Activated CD8-positive, alpha-beta memory T cell treated with anti-CD3 and anti-CD28 coated beads for 48 hours (primary cell): ENCODE measurements around the gene PPDPF.
A peak's percentile ranks its signal among the peaks of the same experiment; 100 is the strongest.
"Not testable (repeated sequence)": the region's sequence is repeated elsewhere in the genome, so short reads cannot be mapped to it uniquely, and the experiment has no call there.

Source experiments
- DNase-seq, 3 experiments: peaks; one replicate each; pipeline ENCODE4 v3.0.0-alpha.2; 2020; ENCODE audit warnings: low read depth in 2 of 3, low spot score in 2 of 3

The PPDPF gene

DNA sequence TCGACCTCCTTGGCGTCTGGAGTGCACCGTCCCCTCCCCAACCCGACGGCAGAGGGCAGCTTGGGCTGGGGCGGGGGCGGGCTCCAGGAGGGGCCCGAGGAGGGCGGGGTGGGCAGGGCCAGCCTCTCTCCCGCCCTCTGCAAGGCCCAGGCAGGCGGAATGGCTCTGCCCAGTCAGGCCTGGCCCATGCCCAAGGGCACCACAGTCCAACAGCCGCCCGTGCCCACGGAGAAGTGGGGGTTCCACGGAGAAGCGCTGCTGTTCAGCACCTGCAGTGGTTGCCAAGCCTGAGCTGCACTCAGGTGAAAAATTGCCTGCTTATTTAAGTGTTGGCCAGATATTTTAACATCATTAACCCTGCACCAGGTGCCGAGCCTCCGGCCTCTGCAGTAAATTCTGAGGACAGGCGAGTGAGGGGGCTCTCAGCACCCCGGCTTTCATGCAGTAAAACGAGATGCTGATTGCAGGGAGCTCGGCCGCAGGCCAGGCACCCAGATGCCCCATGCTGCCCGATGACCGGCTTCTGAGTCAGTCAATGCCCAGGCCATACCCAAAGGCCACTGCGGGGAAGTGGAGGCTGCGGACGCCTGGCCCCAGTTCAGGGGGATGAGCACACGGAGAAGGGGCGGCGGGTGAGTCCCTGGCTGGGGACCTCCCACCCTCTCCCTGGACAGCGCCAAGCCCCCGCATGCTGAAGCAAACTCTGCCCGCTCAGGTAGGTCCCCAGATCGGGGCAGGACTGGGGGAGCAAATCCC is 27.3 kb downstream of the PPDPF start, which contains the start of gene SRMS:
Gene SRMS (minus strand): TSS at position 25 of the 756 bp plus-strand sequence. CDS start 286 bp downstream, outside the sequence.
- no peak for DNase-seq

DNA sequence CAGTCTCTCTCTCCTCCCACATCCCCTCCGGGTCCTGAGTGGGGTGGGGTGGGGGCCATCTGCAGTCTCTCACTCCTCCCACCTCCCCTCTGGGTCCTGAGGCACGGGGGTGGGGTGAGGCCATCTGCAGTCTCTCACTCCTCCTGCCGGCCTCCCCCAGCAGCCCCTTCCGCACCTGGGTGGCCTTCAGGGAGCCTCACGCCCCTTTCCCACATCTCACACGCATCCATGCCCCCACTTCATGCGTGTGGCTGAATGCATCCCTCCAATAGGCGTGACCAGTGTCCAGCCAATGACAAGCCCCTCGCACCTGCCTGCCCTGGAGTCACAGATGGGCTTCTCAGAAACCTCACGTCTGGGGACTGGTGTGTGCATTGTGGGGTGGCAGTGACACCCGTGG is 28.0 kb downstream of the PPDPF start:
- no peak for DNase-seq

DNA sequence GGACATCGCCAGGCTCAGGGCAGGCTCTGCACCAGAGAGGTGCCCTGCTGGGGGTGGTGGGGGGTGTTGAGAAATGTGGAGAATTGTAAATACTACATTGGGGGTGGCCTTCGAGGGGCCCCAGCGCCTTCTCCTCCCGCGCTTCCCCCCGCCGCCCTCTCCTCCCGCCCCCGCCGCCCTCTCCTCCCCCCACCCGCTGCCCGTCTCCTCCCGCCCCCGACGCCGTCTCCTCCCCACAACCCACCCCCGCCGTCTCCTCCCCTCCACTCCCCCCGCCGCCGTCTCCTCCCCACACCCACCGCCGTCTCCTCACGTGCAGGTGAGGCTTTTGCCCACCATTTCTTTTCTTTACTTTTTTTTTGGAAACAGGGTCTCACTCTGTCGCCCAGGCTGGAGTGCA is 28.5 kb downstream of the PPDPF start:
- no peak for DNase-seq

DNA sequence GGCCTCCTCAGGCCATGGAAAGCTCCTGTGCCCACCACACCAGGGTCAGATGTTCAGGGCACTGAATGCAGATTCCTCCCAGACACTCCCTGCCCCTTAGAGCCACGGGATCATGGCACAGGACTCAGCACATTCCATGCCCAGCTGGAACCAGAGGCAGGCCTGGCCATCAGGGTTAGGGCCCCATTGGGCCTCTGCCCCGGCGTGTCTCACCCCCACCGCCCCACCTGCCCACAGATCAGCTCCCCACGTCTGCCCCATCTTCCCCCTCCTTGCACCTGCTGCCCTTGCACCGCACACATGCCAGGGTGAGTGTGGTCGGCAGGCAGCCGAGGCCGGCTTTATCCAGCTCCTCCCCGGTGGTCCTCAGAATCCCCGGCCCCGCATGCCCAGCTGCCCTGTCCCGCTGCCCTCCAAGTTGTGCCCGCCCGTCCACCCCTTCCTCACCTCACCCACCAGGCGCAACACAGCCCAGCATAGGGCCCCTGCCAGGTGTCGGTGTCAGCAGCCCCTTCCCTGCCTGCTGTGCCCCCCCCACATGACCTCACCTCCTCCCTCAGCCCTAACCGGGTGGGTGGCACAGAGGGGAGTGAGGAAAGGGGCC is 29.2 kb downstream of the PPDPF start:
- DNase-seq = no peak

DNA sequence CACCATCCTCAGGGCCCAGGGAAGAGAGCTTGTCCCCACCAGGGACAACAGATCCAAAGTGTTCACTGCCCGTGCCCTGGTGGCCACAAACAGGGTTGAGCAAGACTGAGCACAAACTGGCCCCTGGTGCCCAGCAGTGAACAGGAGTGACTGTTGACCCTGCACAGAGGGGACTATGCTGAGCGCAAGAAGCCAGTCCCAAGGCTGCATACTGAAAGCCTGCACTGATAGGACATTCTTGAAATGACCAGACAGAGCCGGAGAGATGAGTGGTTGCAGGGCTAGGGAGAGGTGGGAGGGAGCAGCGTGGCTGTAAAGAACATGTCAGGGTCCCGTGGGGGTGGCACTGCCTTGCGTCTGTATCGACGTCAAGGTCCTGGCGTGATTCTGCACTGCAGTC is 30.5 kb downstream of the PPDPF start:
- no peak for DNase-seq

DNA sequence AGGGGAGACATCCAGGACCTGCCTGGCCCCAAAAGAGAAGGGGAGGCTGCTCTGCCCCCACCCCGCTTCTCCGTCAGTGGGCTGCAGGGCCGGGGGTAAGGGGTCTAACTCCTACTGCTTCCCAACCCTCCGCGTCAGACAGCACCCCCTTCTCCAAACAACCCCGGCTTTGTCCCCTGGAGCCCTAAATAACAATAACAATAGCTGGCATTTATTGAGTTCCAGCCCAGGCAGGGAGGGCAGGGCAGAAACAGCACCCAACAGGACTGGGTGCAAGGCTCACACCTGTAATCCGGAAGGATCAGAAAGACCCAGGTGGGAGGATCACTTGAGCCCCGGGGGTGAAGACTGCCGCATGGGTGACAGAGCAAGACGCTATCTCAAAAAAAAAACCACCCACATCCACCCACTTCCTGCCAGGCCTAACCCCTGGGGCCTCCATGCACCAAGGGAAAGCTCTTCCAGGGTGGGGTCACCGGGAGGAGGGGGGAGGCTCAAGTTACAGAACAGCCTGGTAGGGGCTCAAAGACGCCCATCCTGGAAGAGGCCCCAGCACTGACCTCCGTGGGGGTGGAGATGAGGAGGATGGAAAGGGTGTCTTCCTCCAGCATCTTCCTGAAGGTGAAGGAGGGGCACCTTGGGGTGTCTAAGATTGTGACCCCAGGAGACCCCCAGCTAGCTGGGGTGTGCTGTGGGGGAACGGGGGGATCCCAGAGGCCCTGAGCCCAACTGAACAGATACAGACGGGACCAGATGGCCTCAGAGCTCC is 32.1 kb downstream of the PPDPF start:
- no peak for DNase-seq

DNA sequence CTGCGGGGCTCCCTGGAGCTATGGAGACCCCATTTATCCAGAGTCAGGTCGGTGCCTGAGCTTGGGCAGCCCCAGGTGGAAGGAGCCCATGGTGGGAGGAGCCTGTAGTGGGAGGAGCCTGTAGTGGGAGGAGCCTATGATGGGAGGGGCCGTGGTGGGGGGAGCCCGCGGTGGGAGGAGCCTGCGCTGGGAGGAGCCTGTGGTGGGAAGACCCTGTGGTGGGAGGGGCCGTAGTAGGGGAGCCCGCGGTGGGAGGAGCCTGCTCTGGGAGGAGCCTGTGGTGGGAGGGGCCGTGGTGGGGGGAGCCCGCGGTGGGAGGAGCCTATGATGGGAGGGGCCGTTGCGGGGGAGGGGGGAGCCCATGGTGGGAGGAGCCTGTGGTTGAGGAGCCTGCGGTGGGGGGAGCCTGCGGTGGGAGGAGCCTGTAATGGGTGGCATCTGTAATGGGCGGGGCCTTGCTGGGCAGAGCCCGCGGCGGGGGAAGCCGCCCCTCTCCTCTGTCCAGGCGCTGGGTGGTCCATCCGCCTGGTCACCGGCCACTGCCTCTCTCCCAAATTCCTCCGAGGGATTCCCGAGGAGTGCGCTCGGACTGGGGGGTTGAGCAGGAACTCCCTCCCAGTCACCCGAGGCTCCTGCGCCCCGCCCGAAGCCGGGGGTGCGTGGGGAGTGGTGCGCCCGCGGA is 32.8 kb downstream of the PPDPF start:
- peak; percentile 52 to 90 (median 79) for DNase-seq

DNA sequence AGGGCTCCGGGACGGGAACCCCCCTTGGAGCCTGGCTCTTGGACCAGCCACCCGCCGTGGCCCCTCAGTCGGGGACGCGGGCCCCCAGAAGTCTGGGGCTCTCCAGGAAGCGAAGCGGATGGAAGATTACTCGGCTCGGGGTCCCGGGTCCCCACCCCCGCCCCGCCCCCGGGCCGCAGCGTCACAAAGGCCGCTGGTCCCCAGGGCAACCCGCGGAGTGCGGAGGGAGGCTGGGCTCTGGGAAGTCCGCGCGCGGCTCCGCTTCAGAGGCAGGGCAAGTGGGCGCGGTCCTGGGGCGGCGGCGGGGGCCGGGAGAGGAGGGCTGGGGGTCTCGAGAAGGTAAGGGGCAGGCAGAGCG is 33.3 kb downstream of the PPDPF start, which contains the start of gene FNDC11:
Gene FNDC11 (plus strand): TSS at position 227 of the 358 bp plus-strand sequence. CDS start 1,505 bp downstream, outside the sequence.
- no peak for DNase-seq

DNA sequence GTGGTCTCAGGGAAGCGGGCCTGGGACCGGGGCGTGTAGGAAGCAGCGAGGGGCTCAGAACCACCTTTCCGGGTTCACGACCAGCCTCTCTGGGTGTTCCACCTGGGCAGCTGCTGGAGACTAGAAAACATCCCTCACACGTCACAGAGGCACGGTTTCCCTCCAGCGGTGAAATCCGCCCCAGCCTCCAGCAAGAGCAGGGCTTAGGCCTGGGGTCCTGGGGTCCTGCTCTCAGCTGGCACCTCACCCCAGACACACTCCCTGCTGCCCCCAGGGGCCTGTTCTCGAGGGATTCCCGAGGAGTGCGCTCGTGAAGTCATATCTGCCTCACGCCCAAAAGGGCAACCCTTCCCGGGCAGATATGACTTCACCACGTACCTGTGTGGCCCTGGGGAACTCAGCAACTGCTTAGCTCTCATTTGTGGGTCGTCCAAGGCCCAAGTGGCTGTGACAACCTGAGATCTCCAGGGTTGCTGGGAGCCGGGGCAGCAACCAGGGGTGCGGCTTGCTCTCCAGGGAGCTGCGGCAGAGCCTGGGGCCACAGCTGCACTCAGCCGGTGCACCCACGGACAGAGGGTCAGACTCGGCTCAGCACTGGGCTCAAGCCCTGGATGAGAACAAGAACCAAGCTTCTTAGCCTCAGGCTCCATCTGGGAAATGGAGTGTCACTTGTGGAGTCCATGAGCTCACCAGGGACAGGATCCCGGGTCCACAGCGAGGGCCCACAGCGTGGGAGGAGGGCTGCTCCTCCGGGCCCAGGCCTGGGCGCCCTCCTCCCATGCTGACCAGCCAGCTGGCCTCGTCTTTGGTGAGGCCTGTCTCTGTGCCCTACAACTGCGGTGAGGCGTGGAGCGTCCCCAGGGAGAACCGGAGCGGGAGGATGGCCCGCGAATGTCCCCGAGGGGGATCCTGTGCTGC is 34.1 kb downstream of the PPDPF start:
- DNase-seq = no peak

DNA sequence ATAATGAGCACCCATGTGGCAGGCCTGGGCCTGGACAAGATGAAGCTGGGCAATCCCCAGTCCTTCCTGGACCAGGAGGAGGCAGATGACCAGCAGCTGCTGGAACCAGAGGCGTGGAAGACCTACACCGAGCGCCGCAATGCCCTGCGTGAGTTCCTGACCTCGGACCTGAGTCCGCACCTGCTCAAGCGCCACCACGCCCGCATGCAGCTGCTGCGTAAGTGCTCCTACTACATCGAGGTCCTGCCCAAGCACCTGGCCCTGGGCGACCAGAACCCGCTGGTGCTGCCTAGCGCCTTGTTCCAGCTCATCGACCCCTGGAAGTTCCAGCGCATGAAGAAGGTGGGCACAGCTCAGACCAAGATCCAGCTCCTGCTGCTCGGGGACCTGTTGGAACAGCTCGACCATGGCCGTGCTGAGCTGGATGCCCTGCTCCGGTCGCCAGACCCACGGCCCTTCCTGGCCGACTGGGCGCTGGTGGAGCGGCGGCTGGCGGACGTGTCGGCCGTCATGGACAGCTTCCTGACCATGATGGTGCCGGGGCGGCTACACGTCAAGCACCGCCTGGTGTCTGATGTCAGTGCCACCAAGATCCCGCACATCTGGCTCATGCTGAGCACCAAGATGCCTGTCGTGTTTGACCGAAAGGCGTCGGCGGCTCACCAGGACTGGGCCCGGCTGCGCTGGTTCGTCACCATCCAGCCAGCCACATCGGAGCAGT is 35.3 kb downstream of the PPDPF start:
- no peak for DNase-seq

DNA sequence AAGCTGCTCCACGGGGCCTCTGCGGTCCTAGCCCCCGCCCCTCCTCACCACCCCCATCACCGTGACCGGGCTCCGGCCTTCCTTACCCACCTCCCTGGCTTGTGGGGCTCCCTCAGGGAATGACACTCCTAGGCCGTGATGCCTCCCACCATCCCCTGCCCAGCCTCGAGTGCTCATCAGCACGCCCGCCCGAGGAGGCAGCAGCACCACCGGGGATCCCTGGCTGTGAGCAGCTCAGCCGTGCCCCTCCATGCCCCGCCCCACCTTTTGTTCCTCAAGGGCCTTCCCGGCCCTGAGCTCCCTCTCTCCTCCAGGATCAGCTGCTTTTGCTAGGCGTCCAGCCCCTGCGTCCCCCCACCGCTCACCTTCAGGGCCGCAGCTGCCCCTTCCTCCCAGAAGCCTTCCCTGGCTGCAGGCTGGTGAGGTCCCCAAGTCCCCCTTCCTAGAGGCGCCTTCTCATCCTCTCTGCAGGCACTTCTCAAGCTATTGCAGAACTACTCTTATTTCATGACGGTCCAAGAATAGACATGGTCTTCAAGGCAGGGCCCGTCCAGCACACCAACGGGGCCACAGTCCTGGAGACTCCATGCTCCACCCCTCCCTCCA is 36.4 kb downstream of the PPDPF start:
- DNase-seq = no peak

DNA sequence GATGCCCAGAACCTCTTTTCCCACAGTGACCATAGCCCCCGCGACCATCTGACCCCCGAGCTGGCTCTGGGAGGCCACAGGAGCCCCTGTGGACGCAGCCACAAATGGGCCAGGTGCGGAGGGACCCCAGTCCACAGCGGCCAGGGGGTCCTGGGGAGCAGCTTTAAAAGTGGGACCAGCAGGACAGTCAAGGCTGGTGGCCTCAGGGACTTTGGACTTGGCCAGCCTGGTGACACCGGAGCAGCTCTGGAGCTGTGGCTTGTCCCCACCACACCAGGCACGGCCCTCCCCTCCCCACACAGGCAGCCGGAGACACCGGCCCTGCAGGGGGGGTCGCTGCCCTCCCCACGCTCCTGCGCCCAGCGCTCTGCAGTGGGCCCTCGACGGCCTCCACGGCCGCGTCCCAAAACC is 36.9 kb downstream of the PPDPF start:
- no peak for DNase-seq

DNA sequence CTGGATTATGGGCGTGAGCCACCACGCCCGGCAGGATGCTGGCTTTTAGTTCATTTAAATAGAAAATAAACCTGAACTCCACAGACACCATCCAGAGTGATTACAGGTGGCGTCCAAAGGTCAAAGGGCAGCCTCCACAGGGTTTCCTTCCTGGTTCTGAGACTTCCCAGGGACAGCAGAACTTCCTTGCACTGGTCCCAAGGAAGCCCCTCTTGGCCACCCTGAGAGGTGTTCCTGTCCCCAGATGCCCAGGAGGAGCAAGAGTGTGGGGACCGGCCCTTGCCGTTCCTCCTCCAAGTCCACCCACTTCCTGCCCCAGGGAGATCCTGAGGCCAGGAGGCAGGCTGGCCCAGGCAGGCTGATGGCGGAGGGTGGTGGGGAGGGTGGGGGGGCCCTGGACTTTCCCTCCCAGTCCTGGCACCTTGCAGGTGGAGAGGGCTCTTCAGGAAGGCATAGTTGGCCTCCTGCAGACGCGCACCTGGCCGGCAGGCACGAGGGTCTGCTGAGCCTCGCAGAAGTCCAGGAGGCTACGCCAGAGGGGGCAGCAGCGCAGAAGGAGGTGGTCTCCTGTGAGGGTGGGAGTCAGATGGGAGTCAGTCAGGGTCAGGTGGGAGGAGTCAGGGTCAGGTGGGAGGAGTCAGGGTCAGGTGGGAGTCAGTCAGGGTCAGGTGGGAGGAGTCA is 38.4 kb downstream of the PPDPF start:
- DNase-seq = no peak

DNA sequence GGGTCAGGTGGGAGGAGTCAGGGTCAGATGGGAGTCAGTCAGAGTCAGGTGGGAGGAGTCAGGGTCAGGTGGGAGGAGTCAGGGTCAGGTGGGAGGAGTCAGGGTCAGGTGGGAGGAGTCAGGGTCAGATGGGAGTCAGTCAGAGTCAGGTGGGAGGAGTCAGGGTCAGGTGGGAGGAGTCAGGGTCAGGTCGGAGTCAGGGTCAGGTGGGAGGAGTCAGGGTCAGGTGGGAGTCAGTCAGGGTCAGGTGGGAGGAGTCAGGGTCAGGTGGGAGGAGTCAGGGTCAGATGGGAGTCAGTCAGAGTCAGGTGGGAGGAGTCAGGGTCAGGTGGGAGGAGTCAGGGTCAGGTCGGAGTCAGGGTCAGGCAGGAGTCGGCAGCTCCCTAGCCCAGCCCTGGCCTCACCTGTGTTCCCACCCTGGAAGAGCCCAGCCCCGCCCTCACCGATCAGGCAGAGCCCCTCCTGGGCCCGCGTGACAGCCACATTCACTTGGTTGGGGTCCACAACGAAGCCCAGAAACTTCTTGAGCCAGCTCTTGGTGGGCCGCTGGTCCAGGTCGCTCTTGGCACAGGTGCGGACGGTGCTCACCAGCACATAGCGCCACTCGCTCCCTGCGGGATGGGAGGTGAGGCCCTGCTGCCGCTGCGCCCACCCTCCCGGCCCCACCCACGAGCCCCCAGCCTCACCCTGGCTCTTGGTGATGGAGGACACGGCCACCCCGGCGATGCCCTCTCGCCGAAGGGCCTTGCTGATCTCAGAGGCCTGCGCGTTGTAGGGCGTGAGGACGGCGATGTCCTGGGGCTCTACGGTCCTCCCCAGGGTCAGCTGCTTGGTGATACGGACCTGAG is 39.1 kb downstream of the PPDPF start:
- not testable (repeated sequence) for DNase-seq

DNA sequence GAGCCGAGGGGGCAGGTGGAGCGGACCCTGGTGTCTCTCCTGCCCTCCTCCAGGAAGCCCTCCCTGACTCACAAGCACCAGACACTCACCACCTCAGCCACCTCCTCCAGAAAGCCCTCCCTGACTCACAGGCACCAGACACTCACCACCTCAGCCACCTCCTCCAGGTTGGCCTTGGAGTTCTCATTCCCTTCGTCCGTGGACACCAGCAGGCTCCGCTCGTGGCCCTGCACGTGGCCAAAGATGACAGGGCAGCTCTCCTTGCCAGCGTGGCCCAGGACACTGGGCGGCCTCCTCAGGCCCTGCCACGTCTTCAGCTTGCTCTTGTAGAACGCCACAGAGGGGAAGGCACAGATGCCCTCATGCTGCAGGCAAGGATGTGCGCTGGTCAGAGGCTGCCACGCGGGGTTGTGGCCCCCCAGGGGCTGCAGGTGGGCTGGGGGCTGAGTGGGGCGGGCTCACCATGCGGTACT is 39.8 kb downstream of the PPDPF start:
- DNase-seq = no peak

DNA sequence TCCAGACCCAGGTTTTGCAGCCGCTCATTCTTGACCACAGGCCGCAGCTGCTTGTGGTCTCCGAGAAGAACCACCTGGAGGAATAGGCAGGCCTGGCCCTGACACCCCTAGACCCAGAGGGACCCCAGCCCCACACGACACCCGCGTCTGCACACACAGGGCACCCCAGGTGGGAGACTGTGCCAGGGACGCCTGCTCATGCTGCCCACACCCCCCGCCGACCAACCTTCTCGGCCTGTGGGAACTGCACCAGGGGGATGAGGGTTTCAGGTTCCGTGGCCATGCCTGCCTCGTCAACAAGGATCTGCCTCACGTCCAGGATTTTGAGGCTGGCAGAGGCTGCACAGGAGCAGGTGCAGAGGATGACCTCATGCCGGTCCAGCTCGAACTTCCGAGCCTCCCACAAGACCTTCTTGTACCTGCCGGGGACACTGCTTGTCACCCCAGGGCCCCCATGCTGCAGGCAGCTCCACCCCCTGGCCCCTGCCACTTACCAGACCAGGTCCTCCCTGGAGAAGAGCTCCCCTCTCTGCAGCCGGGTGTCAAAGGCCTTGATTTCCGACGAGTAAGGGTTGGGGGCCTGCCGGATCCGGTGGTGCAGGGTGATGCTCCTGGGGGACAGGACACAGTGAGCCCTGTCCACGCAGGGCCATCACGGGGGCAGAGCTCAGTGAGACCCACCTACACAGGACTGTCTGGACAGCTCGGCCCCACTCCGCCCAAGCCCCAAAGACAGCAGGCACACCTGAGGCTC is 40.5 kb downstream of the PPDPF start:
- DNase-seq = no peak
